H9 (cell line): ENCODE data around the gene ADAMTS18. TPM values are rescaled to one million over a fixed set of nuclear protein-coding genes. Genes with fewer than 3 reads are reported as not detected.

Experiments
- DNase-seq: peaks from one replicate; pipeline ENCODE4 v3.0.0-alpha.2; 2017
- H2AFZ ChIP-seq: one replicate; pipeline ENCODE4 v1.6.1; 2013; ENCODE audit warnings: mild to moderate bottlenecking, low read length, control low read depth, moderate library complexity
- H2AK5ac ChIP-seq: 2 replicates; pipeline ENCODE4 v1.6.1; 2013; ENCODE audit warnings: low read length, control low read depth, mixed read lengths; ENCODE audit not compliant: insufficient read length
- H2BK120ac ChIP-seq: one replicate; pipeline ENCODE4 v1.6.1; 2013; ENCODE audit warnings: low read depth, mild to moderate bottlenecking, low read length, control low read depth, inconsistent platforms; ENCODE audit not compliant: poor library complexity, severe bottlenecking
- H2BK12ac ChIP-seq: 2 replicates; pipeline ENCODE4 v1.6.1; 2013; ENCODE audit warnings: low read length, control low read depth, mixed read lengths, low read depth; ENCODE audit not compliant: insufficient read length
- H2BK15ac ChIP-seq: 2 replicates; pipeline ENCODE4 v1.6.1; 2013; ENCODE audit warnings: low read depth, low read length, control low read depth
- H2BK20ac ChIP-seq: one replicate; pipeline ENCODE4 v1.6.1; 2013; ENCODE audit warnings: low read depth, mild to moderate bottlenecking, low read length, control low read depth, inconsistent platforms; ENCODE audit not compliant: poor library complexity, severe bottlenecking
- H2BK5ac ChIP-seq: 2 replicates; pipeline ENCODE4 v1.6.1; 2013; ENCODE audit warnings: low read length, control low read depth, mixed read lengths; ENCODE audit not compliant: insufficient read length
- H3K14ac ChIP-seq: 2 replicates; pipeline ENCODE4 v1.6.1; 2013; ENCODE audit warnings: low read length, control low read depth; ENCODE audit not compliant: insufficient read depth
- H3K18ac ChIP-seq: 2 replicates; pipeline ENCODE4 v1.6.1; 2013; ENCODE audit warnings: low read depth, mild to moderate bottlenecking, mixed read lengths, low read length, control low read depth; ENCODE audit not compliant: insufficient read length
- H3K23ac ChIP-seq: 2 replicates; pipeline ENCODE4 v1.6.1; 2013; ENCODE audit warnings: low read length, control low read depth, mixed read lengths, low read depth; ENCODE audit not compliant: insufficient read length
- H3K23me2 ChIP-seq: 2 replicates; pipeline ENCODE4 v1.6.1; 2013; ENCODE audit warnings: low read depth, mild to moderate bottlenecking, mixed read lengths, low read length, control low read depth; ENCODE audit not compliant: insufficient read length, poor library complexity, severe bottlenecking
- H3K27ac ChIP-seq: 2 replicates; pipeline ENCODE4 v1.5.1; 2013; ENCODE audit warnings: low read length, control low read depth, mixed read lengths, low read depth; ENCODE audit not compliant: insufficient read length
- H3K27me3 ChIP-seq: 2 replicates; pipeline ENCODE4 v1.6.1; 2013; ENCODE audit warnings: low read length, control low read depth, inconsistent platforms; ENCODE audit not compliant: insufficient read depth
- H3K4ac ChIP-seq: 2 replicates; pipeline ENCODE4 v1.6.1; 2013; ENCODE audit warnings: low read depth, mild to moderate bottlenecking, control low read depth, inconsistent platforms, low read length, moderate library complexity
- H3K4me1 ChIP-seq: 2 replicates; pipeline ENCODE4 v1.6.1; 2013; ENCODE audit warnings: low read length, control low read depth, inconsistent platforms; ENCODE audit not compliant: insufficient read depth
- H3K4me2 ChIP-seq: 2 replicates; pipeline ENCODE4 v1.6.1; 2013; ENCODE audit warnings: low read length, control low read depth, mixed read lengths; ENCODE audit not compliant: insufficient read length, insufficient read depth
- H3K56ac ChIP-seq: 2 replicates; pipeline ENCODE4 v1.6.1; 2013; ENCODE audit warnings: low read depth, mild to moderate bottlenecking, mixed read lengths, low read length, control low read depth; ENCODE audit not compliant: insufficient read length
- H3K79me1 ChIP-seq: 2 replicates; pipeline ENCODE4 v1.6.1; 2013; ENCODE audit warnings: low read depth, mild to moderate bottlenecking, moderate library complexity, low read length, control low read depth, inconsistent platforms; ENCODE audit not compliant: insufficient read depth, poor library complexity, severe bottlenecking
- H3K79me2 ChIP-seq: 2 replicates; pipeline ENCODE4 v1.6.1; 2013; ENCODE audit warnings: low read length, control low read depth, inconsistent platforms; ENCODE audit not compliant: insufficient read depth
- H3K9ac ChIP-seq: 2 replicates; pipeline ENCODE4 v1.6.1; 2013; ENCODE audit warnings: low read length, control low read depth, mixed read lengths; ENCODE audit not compliant: insufficient read length; ENCODE audit errors: extremely low read depth
- H3K9me3 ChIP-seq: one replicate; pipeline ENCODE4 v1.6.1; 2013; ENCODE audit warnings: low read depth, low read length, inconsistent platforms; ENCODE audit not compliant: control insufficient read depth
- H3T11ph ChIP-seq: one replicate; pipeline ENCODE4 v1.6.1; 2013; ENCODE audit warnings: mild to moderate bottlenecking, low read length, control low read depth, inconsistent platforms
- H4K20me1 ChIP-seq: one replicate; pipeline ENCODE4 v1.6.1; 2013; ENCODE audit not compliant: control insufficient read depth, insufficient read length, insufficient read depth
- H4K5ac ChIP-seq: 2 replicates; pipeline ENCODE4 v1.6.1; 2013; ENCODE audit warnings: low read depth, mild to moderate bottlenecking, mixed read lengths, low read length, control low read depth; ENCODE audit not compliant: insufficient read length
- H4K8ac ChIP-seq: replicated peaks from 2 replicates; pipeline ENCODE4 v1.6.1; 2013; ENCODE audit warnings: low read length, control low read depth, mixed read lengths, low read depth; ENCODE audit not compliant: insufficient read length
- H4K91ac ChIP-seq: 2 replicates; pipeline ENCODE4 v1.6.1; 2013; ENCODE audit warnings: low read depth, mild to moderate bottlenecking, moderate library complexity, mixed read lengths, low read length, control low read depth; ENCODE audit not compliant: insufficient read length
- H3K27ac Mint-ChIP-seq, 3 experiments: 2 replicates in 2 of 3; 3 replicates in 1 of 3; pipeline ENCODE4 v1.8.0; 2020 to 2021; ENCODE audit warnings: mixed read lengths in 3 of 3, mild to moderate bottlenecking in 1 of 3, moderate library complexity in 1 of 3
- H3K27me3 Mint-ChIP-seq: 2 replicates; pipeline ENCODE4 v1.8.0; 2021; ENCODE audit warnings: low read depth, mild to moderate bottlenecking, moderate library complexity, mixed read lengths
- H3K36me3 Mint-ChIP-seq, 3 experiments: 2 replicates in 2 of 3; 3 replicates in 1 of 3; pipeline ENCODE4 v1.8.0; 2020 to 2021; ENCODE audit warnings: low read depth in 3 of 3, mixed read lengths in 3 of 3; ENCODE audit not compliant: insufficient read depth in 1 of 3
- H3K4me1 Mint-ChIP-seq, 2 experiments: 2 replicates each; pipeline ENCODE4 v1.8.0; 2020; ENCODE audit warnings: mixed read lengths in 2 of 2
- H3K4me3 Mint-ChIP-seq, 2 experiments: 2 replicates in 1 of 2; 3 replicates in 1 of 2; pipeline ENCODE4 v1.8.0; 2020 to 2021; ENCODE audit warnings: mild to moderate bottlenecking in 2 of 2, mixed read lengths in 2 of 2, moderate library complexity in 1 of 2
- H3K9me3 Mint-ChIP-seq, 2 experiments: 2 replicates in 1 of 2; 3 replicates in 1 of 2; pipeline ENCODE4 v1.8.0; 2020; ENCODE audit warnings: mild to moderate bottlenecking in 2 of 2, mixed read lengths in 2 of 2, moderate library complexity in 1 of 2
- WGBS: extraction: QIAGEN DNeasy Blood & Tissue Kit; methylation state at CpG from one replicate; pipeline ENCODE4 v1.1.7; 2013; ENCODE audit warnings: missing lambda C conversion rate, low lambda C conversion rate, mixed read lengths; ENCODE audit not compliant: insufficient read length; ENCODE audit errors: extremely low coverage; 5-methylcytosine and 5-hydroxymethylcytosine counted together
- total RNA-seq: library from RNA; stranded (reverse); gene quantifications from 2 replicates; pipeline ENCODE4 v1.2.1, GENCODE V29; 2021
- TF ChIP-seq, protein P1 (sequence below): fragments of 200-600 bp; sonication (generic); conservative IDR thresholded peaks from 3 replicates; pipeline ENCODE4 v1.8.0; 2021; ENCODE audit warnings: antibody characterized with exemption, mild to moderate bottlenecking

ADAMTS18 gene
- total RNA-seq, 1 experiment from 2014 or later = 0.07 TPM

DNA sequence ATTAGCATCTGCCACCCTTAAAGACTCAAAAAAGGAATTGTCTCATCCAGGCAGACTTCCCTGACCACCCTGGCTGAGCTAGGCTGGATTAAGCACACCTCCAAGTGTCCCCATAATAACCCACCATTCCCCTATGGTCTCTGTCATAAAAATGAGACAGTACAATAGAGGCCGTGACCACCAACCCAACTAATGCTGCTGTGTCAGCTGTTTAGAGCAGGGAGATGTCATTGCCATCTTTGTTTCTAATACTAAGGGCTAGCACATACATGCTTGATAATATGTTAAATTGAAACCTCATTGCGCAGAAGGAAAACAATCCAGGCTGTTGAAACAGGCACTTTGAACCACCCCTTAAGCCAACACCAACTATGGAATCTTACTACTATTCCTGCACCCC, 7.2 kb upstream of the ADAMTS18 start:
- Histone ChIP-seq H3K79me1 (no peaks in the 10 kb centered on the region), H3K4ac (no peak overlapping the region), H3K9me3 (no peaks in the 10 kb centered on the region), H3K23me2 (no peaks in the 10 kb centered on the region), H4K8ac (no peak overlapping the region), H4K5ac (no peak overlapping the region), H4K20me1 (no peaks in the 10 kb centered on the region), H3K14ac (no peak overlapping the region), H2BK12ac (no peak overlapping the region), H3K79me2 (no peaks in the 10 kb centered on the region), H3K4me2 (no peak overlapping the region), H2BK20ac (no peak overlapping the region), H3K18ac (no peak overlapping the region), H3K4me1 (0 out of 2 replicates have a peak, but pooled peaks cover 8% of the 10 kb centered on the region), H3K27me3 (no peaks in the 10 kb centered on the region), H3K56ac (no peak overlapping the region), H2BK15ac (no peak overlapping the region), H2BK5ac (no peak overlapping the region), H4K91ac (no peak overlapping the region), H3K27ac (no peak overlapping the region), H2BK120ac (no peak overlapping the region), H2AFZ (no peak overlapping the region), H3K23ac (no peak overlapping the region), H2AK5ac (no peak overlapping the region), H3K9ac (no peak overlapping the region), H3T11ph (no peak overlapping the region)
- Mint-ChIP-seq H3K36me3 (no peaks in the 10 kb centered on the region), H3K27ac (no peak overlapping the region), H3K9me3 (no peaks in the 10 kb centered on the region), H3K4me3 (no peak overlapping the region), H3K4me1 (peaks cover 16 to 17% of the 10 kb centered on the region in 2 experiments), H3K27me3 (peaks cover 12% of the 10 kb centered on the region)
- DNase-seq = no peak
- TF ChIP-seq, protein P1, sequence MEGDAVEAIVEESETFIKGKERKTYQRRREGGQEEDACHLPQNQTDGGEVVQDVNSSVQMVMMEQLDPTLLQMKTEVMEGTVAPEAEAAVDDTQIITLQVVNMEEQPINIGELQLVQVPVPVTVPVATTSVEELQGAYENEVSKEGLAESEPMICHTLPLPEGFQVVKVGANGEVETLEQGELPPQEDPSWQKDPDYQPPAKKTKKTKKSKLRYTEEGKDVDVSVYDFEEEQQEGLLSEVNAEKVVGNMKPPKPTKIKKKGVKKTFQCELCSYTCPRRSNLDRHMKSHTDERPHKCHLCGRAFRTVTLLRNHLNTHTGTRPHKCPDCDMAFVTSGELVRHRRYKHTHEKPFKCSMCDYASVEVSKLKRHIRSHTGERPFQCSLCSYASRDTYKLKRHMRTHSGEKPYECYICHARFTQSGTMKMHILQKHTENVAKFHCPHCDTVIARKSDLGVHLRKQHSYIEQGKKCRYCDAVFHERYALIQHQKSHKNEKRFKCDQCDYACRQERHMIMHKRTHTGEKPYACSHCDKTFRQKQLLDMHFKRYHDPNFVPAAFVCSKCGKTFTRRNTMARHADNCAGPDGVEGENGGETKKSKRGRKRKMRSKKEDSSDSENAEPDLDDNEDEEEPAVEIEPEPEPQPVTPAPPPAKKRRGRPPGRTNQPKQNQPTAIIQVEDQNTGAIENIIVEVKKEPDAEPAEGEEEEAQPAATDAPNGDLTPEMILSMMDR = no peak
- no CpG with 5 or more reads among the region's 2 CpGs for WGBS
